DOHH2 (cell line): ENCODE data around the gene IER5.

ENCODE experiments used
- EZH2phosphoT487 ChIP-seq: fragments of 200-600 bp; sonication (generic); IDR thresholded peaks from 2 replicates; pipeline ENCODE4 v1.6.1; 2017; ENCODE audit warnings: borderline replicate concordance, mild to moderate bottlenecking, antibody characterized with exemption, low read length, moderate library complexity, mixed read lengths
- TF ChIP-seq, protein P1 (sequence below): fragments of 200-600 bp; sonication (generic); IDR thresholded peaks from one replicate; pipeline ENCODE4 v1.5.1; 2014; ENCODE audit warnings: antibody characterized with exemption, mild to moderate bottlenecking, low read depth, low read length; ENCODE audit not compliant: poor library complexity, severe bottlenecking

DNA sequence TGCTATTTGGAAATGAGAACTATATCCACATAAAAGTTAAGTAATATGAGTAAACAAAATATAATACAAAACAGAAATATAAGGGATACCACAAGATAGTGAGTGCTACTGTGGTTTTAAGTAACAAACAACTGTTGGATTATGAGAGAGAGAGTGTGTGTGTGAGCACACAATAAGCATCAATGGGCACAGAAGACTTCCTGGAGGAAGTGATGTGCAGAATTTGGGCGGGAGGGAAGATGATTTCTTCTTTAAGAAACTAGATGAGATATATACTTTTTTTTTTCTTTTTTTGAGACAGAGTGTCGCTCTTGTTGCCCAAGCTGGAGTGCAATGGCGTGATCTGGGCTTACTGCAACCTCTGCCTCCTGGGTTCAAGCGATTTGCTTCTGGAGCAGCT is 7.9 kb upstream of the IER5 start:
- no peak for TF ChIP-seq EZH2phosphoT487
- TF ChIP-seq, protein P1, sequence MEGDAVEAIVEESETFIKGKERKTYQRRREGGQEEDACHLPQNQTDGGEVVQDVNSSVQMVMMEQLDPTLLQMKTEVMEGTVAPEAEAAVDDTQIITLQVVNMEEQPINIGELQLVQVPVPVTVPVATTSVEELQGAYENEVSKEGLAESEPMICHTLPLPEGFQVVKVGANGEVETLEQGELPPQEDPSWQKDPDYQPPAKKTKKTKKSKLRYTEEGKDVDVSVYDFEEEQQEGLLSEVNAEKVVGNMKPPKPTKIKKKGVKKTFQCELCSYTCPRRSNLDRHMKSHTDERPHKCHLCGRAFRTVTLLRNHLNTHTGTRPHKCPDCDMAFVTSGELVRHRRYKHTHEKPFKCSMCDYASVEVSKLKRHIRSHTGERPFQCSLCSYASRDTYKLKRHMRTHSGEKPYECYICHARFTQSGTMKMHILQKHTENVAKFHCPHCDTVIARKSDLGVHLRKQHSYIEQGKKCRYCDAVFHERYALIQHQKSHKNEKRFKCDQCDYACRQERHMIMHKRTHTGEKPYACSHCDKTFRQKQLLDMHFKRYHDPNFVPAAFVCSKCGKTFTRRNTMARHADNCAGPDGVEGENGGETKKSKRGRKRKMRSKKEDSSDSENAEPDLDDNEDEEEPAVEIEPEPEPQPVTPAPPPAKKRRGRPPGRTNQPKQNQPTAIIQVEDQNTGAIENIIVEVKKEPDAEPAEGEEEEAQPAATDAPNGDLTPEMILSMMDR: no peak
